ENCODE data around the gene THBS2. TPM values are rescaled to one million over a fixed set of nuclear protein-coding genes. Genes with fewer than 3 reads are reported as not detected.
"Not testable (repeated sequence)": the region's sequence is repeated elsewhere in the genome, so short reads cannot be mapped to it uniquely, and the experiment has no call there.

The THBS2 gene
- total RNA-seq, 1 donor from 2014 or later = 8.8 TPM

DNA sequence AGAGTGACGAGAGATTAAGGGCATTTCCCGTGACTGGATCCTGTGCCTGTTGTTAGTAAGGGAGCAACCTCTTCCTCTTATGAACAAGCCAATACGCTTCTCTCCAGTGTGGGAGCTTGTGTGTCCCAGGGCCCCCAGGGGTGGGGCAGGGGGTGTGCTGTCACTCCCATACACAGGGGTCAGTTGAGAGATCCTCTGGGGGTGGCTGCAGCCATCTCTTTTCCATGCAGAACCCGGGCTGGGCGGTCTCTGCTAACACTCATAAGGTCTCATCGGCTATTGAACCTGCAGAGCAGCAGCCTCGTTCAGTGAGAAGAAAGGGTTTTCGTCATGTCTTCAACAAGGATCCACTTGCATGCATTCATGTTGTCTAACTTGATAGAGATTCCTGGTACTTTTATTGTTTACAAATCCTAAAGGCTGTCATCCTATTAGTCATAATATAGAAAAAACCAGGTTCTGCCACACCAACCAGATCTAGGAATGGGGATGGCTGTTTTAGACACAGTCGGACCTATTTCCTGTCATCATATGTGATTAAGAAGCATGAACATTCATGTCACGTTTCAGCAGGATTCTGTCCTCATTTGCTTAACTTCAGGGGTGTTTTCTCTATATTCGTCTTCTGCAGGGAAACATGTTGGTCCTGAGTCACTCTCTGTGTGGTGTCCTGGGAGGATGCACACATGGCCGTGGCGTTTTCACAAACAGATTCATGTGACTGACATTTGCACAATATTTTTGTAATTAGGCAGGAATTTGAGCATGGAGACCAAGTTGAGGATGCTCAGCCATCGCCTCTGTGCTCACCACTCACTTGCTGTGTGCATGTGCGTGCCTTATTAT lies 13.3 kb upstream of the THBS2 start:
- Histone ChIP-seq H3K27ac (no peak overlapping the region), H3K9me3 (no peaks in the 10 kb centered on the region), H3K36me3 (no peaks in the 10 kb centered on the region), H3K4me3 (no peak overlapping the region), H3K27me3 (ENCODE audit: low read depth) (no peaks in the 10 kb centered on the region), H3K4me1 (peaks cover 12% of the 10 kb centered on the region)
- DNase-seq (no peak), ATAC-seq (no peak)
- TF ChIP-seq, protein P1, sequence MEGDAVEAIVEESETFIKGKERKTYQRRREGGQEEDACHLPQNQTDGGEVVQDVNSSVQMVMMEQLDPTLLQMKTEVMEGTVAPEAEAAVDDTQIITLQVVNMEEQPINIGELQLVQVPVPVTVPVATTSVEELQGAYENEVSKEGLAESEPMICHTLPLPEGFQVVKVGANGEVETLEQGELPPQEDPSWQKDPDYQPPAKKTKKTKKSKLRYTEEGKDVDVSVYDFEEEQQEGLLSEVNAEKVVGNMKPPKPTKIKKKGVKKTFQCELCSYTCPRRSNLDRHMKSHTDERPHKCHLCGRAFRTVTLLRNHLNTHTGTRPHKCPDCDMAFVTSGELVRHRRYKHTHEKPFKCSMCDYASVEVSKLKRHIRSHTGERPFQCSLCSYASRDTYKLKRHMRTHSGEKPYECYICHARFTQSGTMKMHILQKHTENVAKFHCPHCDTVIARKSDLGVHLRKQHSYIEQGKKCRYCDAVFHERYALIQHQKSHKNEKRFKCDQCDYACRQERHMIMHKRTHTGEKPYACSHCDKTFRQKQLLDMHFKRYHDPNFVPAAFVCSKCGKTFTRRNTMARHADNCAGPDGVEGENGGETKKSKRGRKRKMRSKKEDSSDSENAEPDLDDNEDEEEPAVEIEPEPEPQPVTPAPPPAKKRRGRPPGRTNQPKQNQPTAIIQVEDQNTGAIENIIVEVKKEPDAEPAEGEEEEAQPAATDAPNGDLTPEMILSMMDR (IDR thresholded peaks at IDR 0.05) = no peak
- intact Hi-C loops (cut with DNase I) = no loop called here

DNA sequence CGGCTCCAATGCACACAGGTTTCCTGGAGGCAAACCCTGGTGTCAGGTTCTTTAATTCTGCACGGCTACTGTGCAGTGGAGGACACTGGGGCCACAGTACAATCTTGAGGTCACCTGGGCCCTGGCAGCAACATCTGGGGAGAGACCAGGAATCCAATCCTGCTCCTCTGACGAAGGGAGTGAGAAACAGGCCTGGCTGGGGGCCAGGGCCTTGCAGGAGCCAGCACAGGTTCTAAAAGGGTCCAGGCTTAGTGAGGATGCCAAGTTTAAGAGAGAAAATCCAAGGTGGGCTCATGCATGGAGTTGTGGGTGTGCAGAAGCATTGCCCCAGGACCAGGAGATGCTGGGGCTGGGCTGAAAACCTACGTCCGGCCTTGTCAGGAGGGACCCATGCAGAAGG lies 12.6 kb upstream of the THBS2 start:
- TF ChIP-seq, protein P1 (IDR thresholded peaks at IDR 0.05) = no peak
- no peak overlapping the region for H3K4me3 ChIP-seq
- intact Hi-C loops (cut with DNase I) = no loop called here
- H3K9me3 ChIP-seq = no peaks in the 10 kb centered on the region
- no peaks in the 10 kb centered on the region for H3K27me3 ChIP-seq (ENCODE audit: low read depth)
- peaks cover 12% of the 10 kb centered on the region for H3K4me1 ChIP-seq
- ATAC-seq = no peak
- no peak for DNase-seq
- H3K27ac ChIP-seq = no peak overlapping the region
- no peaks in the 10 kb centered on the region for H3K36me3 ChIP-seq

DNA sequence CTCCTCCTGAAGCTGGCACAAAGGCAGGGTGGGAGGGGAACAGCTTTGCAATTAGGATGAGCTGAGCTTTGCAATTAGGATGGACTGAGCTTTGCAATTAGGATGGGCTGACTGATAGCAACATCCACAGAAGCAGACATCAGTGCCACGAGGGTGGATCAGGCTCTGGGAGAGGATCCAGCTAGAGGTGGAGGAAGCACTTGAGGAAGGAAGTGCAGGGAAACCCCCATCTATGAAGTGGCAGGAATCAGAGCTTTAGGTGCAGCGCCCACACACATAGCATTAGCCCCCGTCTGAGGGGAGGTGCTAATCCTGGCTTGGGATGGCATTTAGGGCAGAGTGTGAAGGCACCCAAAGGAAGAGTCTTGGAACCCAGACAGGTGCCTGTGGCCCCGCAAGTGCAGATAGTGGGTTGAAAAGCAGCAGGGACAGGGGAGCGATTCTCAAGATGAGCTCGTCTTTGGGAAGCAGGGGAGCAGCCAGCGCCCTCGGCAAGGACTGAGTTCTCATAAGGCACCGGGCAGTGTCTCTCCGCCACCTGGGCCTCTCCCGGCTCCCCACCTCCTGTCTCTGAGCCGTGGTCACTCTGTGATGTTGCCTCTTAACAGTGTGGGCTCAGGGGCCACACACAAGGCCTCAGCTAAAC lies 12.0 kb upstream of the THBS2 start:
- ATAC-seq = no peak
- H3K27ac ChIP-seq = no peak overlapping the region

GRCh38 chr6:169263836-169264608 lies 10.4 kb upstream of the THBS2 start:
- H3K9me3 ChIP-seq = no peaks in the 10 kb centered on the region
- H3K4me3 ChIP-seq = no peak overlapping the region
- DNase-seq (no peak), ATAC-seq (no peak)
- TF ChIP-seq, protein P1 (IDR thresholded peaks at IDR 0.05) = no peak
- H3K27ac ChIP-seq = no peak overlapping the region
- H3K27me3 ChIP-seq (ENCODE audit: low read depth) = no peaks in the 10 kb centered on the region
- no peaks in the 10 kb centered on the region for H3K36me3 ChIP-seq
- peaks cover under 1% of the 10 kb centered on the region for H3K4me1 ChIP-seq
- intact Hi-C loops (cut with DNase I) = no loop called here

More for the DNA sequence above, 12.0 kb upstream of the THBS2 start:
- Histone ChIP-seq H3K36me3 (no peaks in the 10 kb centered on the region), H3K4me1 (peaks cover 12% of the 10 kb centered on the region), H3K9me3 (no peaks in the 10 kb centered on the region), H3K27me3 (ENCODE audit: low read depth) (no peaks in the 10 kb centered on the region), H3K4me3 (no peak overlapping the region)
- intact Hi-C loops (cut with DNase I) = no loop called here
- no peak for DNase-seq
- TF ChIP-seq, protein P1 (IDR thresholded peaks at IDR 0.05) = no peak

GRCh38 chr6:169263374-169263773 lies 9.7 kb upstream of the THBS2 start:
- H3K27me3 ChIP-seq (ENCODE audit: low read depth) = no peaks in the 10 kb centered on the region

DNA sequence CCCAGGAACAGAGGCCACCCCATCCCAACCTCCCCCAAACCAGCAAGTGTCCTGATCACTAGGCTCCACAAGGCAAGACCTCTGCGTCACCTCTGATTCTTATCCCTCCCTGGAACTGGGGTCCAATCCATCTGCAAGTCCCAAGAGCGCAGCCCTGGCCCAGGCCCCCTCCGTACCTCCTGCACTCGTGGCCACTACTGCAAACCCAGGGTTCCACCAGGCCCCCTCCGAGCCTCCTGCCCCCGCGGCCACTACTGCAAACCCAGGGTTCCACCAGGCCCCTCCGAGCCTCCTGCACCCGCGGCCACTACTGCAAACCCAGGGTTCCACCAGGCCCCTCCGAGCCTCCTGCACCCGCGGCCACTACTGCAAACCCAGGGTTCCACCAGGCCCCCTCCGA lies 9.0 kb upstream of the THBS2 start:
- intact Hi-C loops (cut with DNase I); H3K4me3 ChIP-seq; DNase-seq; ATAC-seq; H3K36me3 ChIP-seq; H3K27me3 ChIP-seq (ENCODE audit: low read depth); H3K27ac ChIP-seq; H3K9me3 ChIP-seq; H3K4me1 ChIP-seq: not testable (repeated sequence)

More at GRCh38 chr6:169263374-169263773, 9.7 kb upstream of the THBS2 start:
- ATAC-seq (no peak), DNase-seq (no peak)
- H3K36me3 ChIP-seq = no peaks in the 10 kb centered on the region
- H3K9me3 ChIP-seq = no peaks in the 10 kb centered on the region
- no peak overlapping the region for H3K27ac ChIP-seq
- H3K4me1 ChIP-seq = no peaks in the 10 kb centered on the region
- intact Hi-C loops (cut with DNase I) = no loop called here
- no peak overlapping the region for H3K4me3 ChIP-seq
- TF ChIP-seq, protein P1 (IDR thresholded peaks at IDR 0.05) = no peak

All from lower lobe of right lung (tissue), 2 donors.